Retinal pigment epithelial cell (primary cell): ENCODE data around the gene SPEG.

ENCODE experiments used
- DNase-seq: peaks from one replicate; pipeline ENCODE4 v3.0.0-alpha.2; 2010; ENCODE audit warnings: low read depth
- H3K4me3 ChIP-seq: 2 replicates; pipeline ENCODE4 v1.5.1; 2011; ENCODE audit warnings: mild to moderate bottlenecking, low read length, control low read depth, moderate library complexity
- CTCF ChIP-seq: conservative IDR thresholded peaks from 2 replicates; pipeline ENCODE4 v1.5.1; 2011; ENCODE audit warnings: low read depth, low read length, control low read depth, inconsistent platforms

The SPEG gene

GRCh38 chr2:219434718-219435525 is at the start of gene SPEG:
TSS of gene SPEG (plus strand) at chr2:219434843. CDS start at chr2:219434978, 135 bp downstream.
- no peak within 1 kb of the TSS for H3K4me3 ChIP-seq
- no peak for TF ChIP-seq CTCF
- no peak for DNase-seq

GRCh38 chr2:219384859-219385258 is 49.8 kb upstream of the SPEG start:
- no peak for TF ChIP-seq CTCF
- no peak overlapping the region for H3K4me3 ChIP-seq
- no peak for DNase-seq

GRCh38 chr2:219385958-219386520 is 48.6 kb upstream of the SPEG start:
- no peak overlapping the region for H3K4me3 ChIP-seq
- TF ChIP-seq CTCF: no peak
- DNase-seq: no peak

- peak overlapping the region; percentile 83 for H3K4me3 ChIP-seq
- no peak for DNase-seq
- no peak for TF ChIP-seq CTCF
Measured at GRCh38 chr2:219386532-219387280, 47.9 kb upstream of the SPEG start.

GRCh38 chr2:219387306-219388120 is 47.1 kb upstream of the SPEG start, which contains the start of gene DNPEP:
TSS of gene DNPEP (minus strand) at chr2:219387912. CDS start at chr2:219387794, 118 bp downstream.
- peak; percentile 43 for DNase-seq
- TF ChIP-seq CTCF: no peak
- peak within 1 kb of the TSS; percentile 83 for H3K4me3 ChIP-seq

- peak; percentile 42 for TF ChIP-seq CTCF
- DNase-seq: peak; percentile 79
- peak overlapping the region; percentile 44 for H3K4me3 ChIP-seq
Measured at GRCh38 chr2:219388121-219388906, 46.3 kb upstream of the SPEG start.
